SK-N-SH (cell line): ENCODE measurements around the gene CYP4B1. TPM values are rescaled to one million over a fixed set of nuclear protein-coding genes. Genes with fewer than 3 reads are reported as not detected.

Source experiments
- CTCF ChIA-PET: fragments of 300-600, 350-600 bp; formaldehyde crosslinking; extraction: SDS; loops from one replicate; lab custom pipeline; 2021; lab: Yijun Ruan, JAX
- POLR2A ChIA-PET: fragments of 350-600 bp; sonication (Branson Sonifier 250); formaldehyde crosslinking; extraction: SDS; loops from one replicate; lab custom pipeline; 2020; ENCODE audit warnings: antibody characterized with exemption, inconsistent platforms; lab: Yijun Ruan, JAX
- DNase-seq: peaks from one replicate; pipeline ENCODE4 v3.0.0; 2012
- H2AFZ ChIP-seq: fragments of 200-600 bp; sonication (generic); 2 replicates; pipeline ENCODE4 v1.8.1; 2016; ENCODE audit warnings: antibody characterized with exemption, mild to moderate bottlenecking, low read depth
- H3F3A ChIP-seq: fragments of 200-600 bp; sonication (generic); replicated peaks from 2 replicates; pipeline ENCODE3; 2016; ENCODE audit warnings: antibody characterized with exemption, mild to moderate bottlenecking; ENCODE audit not compliant: insufficient read depth
- H3K27ac ChIP-seq, 2 experiments: fragments of 200-500 bp in 1 of 2; fragments of 200-600 bp in 1 of 2; sonication (Bioruptor generic) in 1 of 2; sonication (generic), shearing (Covaris generic) in 1 of 2; 2 replicates each; pipeline versions ENCODE4 v1.5.1 to v1.6.1; 2014 to 2016; ENCODE audit warnings: low read depth in 2 of 2, inconsistent platforms in 1 of 2, low read length in 1 of 2, mild to moderate bottlenecking in 1 of 2, mixed read lengths in 1 of 2
- H3K27me3 ChIP-seq: fragments of 200-600 bp; sonication (generic), shearing (Covaris generic); 2 replicates; pipeline ENCODE4 v1.6.1; 2016; ENCODE audit warnings: mixed run types; ENCODE audit not compliant: insufficient read depth
- H3K36me3 ChIP-seq, 2 experiments: fragments of 200-500 bp in 1 of 2; fragments of 200-600 bp in 1 of 2; sonication (Bioruptor generic) in 1 of 2; sonication (generic) in 1 of 2; replicated peaks in 1 of 2; 2 replicates each; pipeline versions ENCODE3 to v1.5.1; 2014 to 2016; ENCODE audit warnings: low read length in 1 of 2, mild to moderate bottlenecking in 1 of 2; ENCODE audit not compliant: insufficient read depth in 2 of 2, control insufficient read depth in 1 of 2
- H3K4me1 ChIP-seq, 2 experiments: fragments of 200-500 bp in 1 of 2; fragments of 200-600 bp in 1 of 2; sonication (Bioruptor generic) in 1 of 2; sonication (generic), shearing (Covaris generic) in 1 of 2; 2 replicates each; pipeline versions ENCODE4 v1.5.1 to v1.6.1; 2014 to 2016; ENCODE audit warnings: low read depth in 1 of 2, low read length in 1 of 2, mixed run types in 1 of 2; ENCODE audit not compliant: insufficient read depth in 2 of 2, control insufficient read depth in 1 of 2
- H3K4me2 ChIP-seq: fragments of 200-600 bp; sonication (generic), shearing (Covaris generic); 2 replicates; pipeline ENCODE4 v1.6.1; 2017; ENCODE audit warnings: mixed run types
- H3K4me3 ChIP-seq, 2 experiments: fragments of 200-500 bp in 1 of 2; fragments of 200-600 bp in 1 of 2; sonication (Bioruptor generic) in 1 of 2; sonication (generic), shearing (Covaris generic) in 1 of 2; 2 replicates each; pipeline versions ENCODE4 v1.5.1 to v1.8.1; 2014 to 2016; ENCODE audit warnings: low read depth in 2 of 2, inconsistent platforms in 1 of 2, low read length in 1 of 2, mild to moderate bottlenecking in 1 of 2, mixed read lengths in 1 of 2, moderate library complexity in 1 of 2
- H3K79me2 ChIP-seq: fragments of 200-600 bp; sonication (generic); 2 replicates; pipeline ENCODE4 v1.8.1; 2017; ENCODE audit warnings: mild to moderate bottlenecking; ENCODE audit not compliant: insufficient read depth
- H3K9ac ChIP-seq: fragments of 200-600 bp; sonication (generic); 2 replicates; pipeline ENCODE4 v1.6.1; 2017; ENCODE audit warnings: mixed run types
- H3K9me2 ChIP-seq: fragments of 200-600 bp; sonication (generic); 2 replicates; pipeline ENCODE4 v1.6.1; 2017; ENCODE audit warnings: mixed run types
- H3K9me3 ChIP-seq: fragments of 200-600 bp; sonication (generic); 2 replicates; pipeline ENCODE4 v1.6.1; 2017; ENCODE audit warnings: mixed run types, mild to moderate bottlenecking, moderate library complexity
- H4K20me1 ChIP-seq: fragments of 200-600 bp; sonication (generic); 2 replicates; pipeline ENCODE4 v1.6.1; 2017; ENCODE audit warnings: mild to moderate bottlenecking, mixed run types; ENCODE audit not compliant: insufficient read depth
- CHD2 ChIP-seq: fragments of 150-350 bp; IDR thresholded peaks from 2 replicates; pipeline ENCODE4 v1.6.1; 2018; ENCODE audit warnings: low read length; ENCODE audit not compliant: partially characterized antibody
- ELF1 ChIP-seq: IDR thresholded peaks from 2 replicates; pipeline ENCODE4 v1.4.0; 2012
- FOSL2 ChIP-seq: IDR thresholded peaks from 2 replicates; pipeline ENCODE4 v1.4.0; 2012; ENCODE audit warnings: low read depth, mild to moderate bottlenecking, moderate library complexity, borderline replicate concordance
- GABPA ChIP-seq: IDR thresholded peaks from 2 replicates; pipeline ENCODE4 v1.4.0; 2012; ENCODE audit warnings: low read depth, mild to moderate bottlenecking
- GATA2 ChIP-seq: sonication (generic); formaldehyde crosslinking; IDR thresholded peaks from 2 replicates; pipeline ENCODE4 v1.5.0; 2020; ENCODE audit warnings: mild to moderate bottlenecking, missing genetic modification reagents
- MEF2A ChIP-seq: IDR thresholded peaks from 2 replicates; pipeline ENCODE4 v1.4.0; 2012; ENCODE audit warnings: low read depth, borderline replicate concordance
- NRF1 ChIP-seq: IDR thresholded peaks from 2 replicates; pipeline ENCODE4 v1.6.1; 2012; ENCODE audit warnings: low read depth, mild to moderate bottlenecking, low read length
- POLR2AphosphoS5 ChIP-seq: IDR thresholded peaks from 2 replicates; pipeline ENCODE4 v1.6.1; 2012; ENCODE audit warnings: low read depth, low read length
- RAD21 ChIP-seq: IDR thresholded peaks from 2 replicates; pipeline ENCODE4 v1.6.1; 2012; ENCODE audit warnings: mild to moderate bottlenecking, low read length
- RCOR1 ChIP-seq: fragments of 150-350 bp; IDR thresholded peaks from 2 replicates; pipeline ENCODE4 v1.6.1; 2017; ENCODE audit warnings: antibody characterized with exemption, low read length
- RFX5 ChIP-seq: IDR thresholded peaks from 2 replicates; pipeline ENCODE4 v1.6.1; 2012; ENCODE audit warnings: mild to moderate bottlenecking, improper control_type of control experiment, low read length
- TAF1 ChIP-seq: IDR thresholded peaks from 2 replicates; pipeline ENCODE4 v1.6.1; 2012; ENCODE audit warnings: low read depth, mild to moderate bottlenecking, low read length, moderate library complexity, borderline replicate concordance
- TCF12 ChIP-seq: IDR thresholded peaks from 2 replicates; pipeline ENCODE4 v1.4.0; 2012
- WGBS: methylation state at CpG from one replicate; pipeline ENCODE4 v1.1.6; 2017; ENCODE audit warnings: low lambda C conversion rate; 5-methylcytosine and 5-hydroxymethylcytosine counted together
- polyA plus RNA-seq, 3 experiments: library from polyadenylated mRNA; depleted of rRNA; stranded (reverse); fragments of >200 nt; gene quantifications; 2 replicates each; pipeline ENCODE4 v1.2.3, GENCODE V29; 2012
- TF ChIP-seq, protein P1 (sequence below): IDR thresholded peaks from 2 replicates; pipeline ENCODE4 v1.4.0; 2012; ENCODE audit warnings: low read depth
- TF ChIP-seq, protein P2 (sequence below): IDR thresholded peaks from 2 replicates; pipeline ENCODE4 v1.6.1; 2012; ENCODE audit warnings: mild to moderate bottlenecking, low read depth, low read length, moderate library complexity
- TF ChIP-seq, protein P3 (sequence below): fragments of 200-600 bp; sonication (generic); IDR thresholded peaks from 2 replicates; pipeline ENCODE4 v1.6.1; 2017; ENCODE audit warnings: antibody characterized with exemption, mild to moderate bottlenecking, moderate library complexity
- TF ChIP-seq, protein P4 (sequence below): IDR thresholded peaks from 2 replicates; pipeline ENCODE4; 2012
- TF ChIP-seq, protein P5 (sequence below): IDR thresholded peaks from 2 replicates; pipeline ENCODE4 v1.4.0; 2012; ENCODE audit warnings: low read depth, borderline replicate concordance

The CYP4B1 gene
- polyA plus RNA-seq, 1 of the 3 experiments (the other 2 are of a cell fraction), result not detected

DNA sequence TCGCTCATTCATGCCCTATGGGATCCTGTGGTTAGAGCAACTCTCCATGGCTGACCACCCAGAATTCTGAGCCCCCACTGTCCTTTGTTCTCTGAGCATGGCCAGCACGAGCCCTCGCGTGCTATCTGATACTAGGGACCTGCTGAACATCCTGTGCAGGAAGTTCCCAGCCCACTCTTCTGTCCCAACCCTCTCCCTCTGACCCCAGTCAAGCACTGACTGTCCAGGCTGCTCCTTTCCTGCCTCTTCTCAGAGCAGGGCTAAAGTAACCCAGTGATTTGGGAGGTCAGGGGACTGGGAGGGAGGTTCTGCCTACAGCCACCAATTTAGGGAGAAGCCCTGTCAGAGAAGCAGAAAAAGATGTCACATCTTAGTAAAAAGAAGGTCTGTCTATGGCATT lies 21.2 kb downstream of the CYP4B1 start (continued):
- TF ChIP-seq NRF1 (no peak), ELF1 (no peak), MEF2A (no peak), GATA2 (CRISPR knock-in tag) (no peak)
- TF ChIP-seq, all 33 proteins: peak for 0

DNA sequence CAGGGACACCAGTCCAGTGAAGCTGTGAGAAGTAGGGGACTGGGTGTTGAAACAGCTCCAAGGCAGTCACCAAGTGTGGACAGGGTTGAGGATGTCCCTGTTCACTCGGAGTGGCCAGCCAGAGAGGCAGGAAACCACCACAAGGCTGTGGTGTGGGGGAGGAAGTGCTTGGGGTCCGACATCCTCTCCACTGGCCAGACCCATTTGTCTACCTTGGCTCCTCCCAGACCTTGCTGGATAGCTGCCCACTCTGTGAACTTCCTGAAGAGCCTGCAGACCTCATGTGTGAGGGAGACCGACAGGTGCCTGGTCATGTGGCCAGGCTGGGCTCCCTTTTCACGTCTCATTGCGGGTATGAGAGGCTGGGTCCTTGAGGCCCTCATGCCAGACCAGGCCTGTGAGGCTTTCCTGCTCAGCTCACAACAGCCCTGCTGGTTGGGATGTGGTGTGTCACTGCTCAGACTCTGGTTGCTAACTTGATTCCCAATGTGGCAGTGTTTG lies 21.8 kb downstream of the CYP4B1 start:
- no peaks in the 10 kb centered on the region for H3K27me3 ChIP-seq
- no peak overlapping the region for H3K4me2 ChIP-seq
- 0% methylated on average over 2 of the region's 5 CpGs for WGBS
- no peaks in the 10 kb centered on the region for H3K36me3 ChIP-seq
- no peak overlapping the region for H3K4me3 ChIP-seq
- DNase-seq, result no peak
- H3K27ac ChIP-seq, result no peak overlapping the region
- H3K9ac ChIP-seq, result no peak overlapping the region
- POLR2A ChIA-PET, result no interaction called here
- H3F3A ChIP-seq, result no peaks in the 10 kb centered on the region
- no peaks in the 10 kb centered on the region for H3K9me2 ChIP-seq
- no peak for TF ChIP-seq POLR2AphosphoS5
- TF ChIP-seq RCOR1, result no peak
- no peak for TF ChIP-seq TAF1
- no peaks in the 10 kb centered on the region for H3K4me1 ChIP-seq
- CTCF ChIA-PET, result no interaction called here
- no peak overlapping the region for H2AFZ ChIP-seq
- no peaks in the 10 kb centered on the region for H3K9me3 ChIP-seq
- no peaks in the 10 kb centered on the region for H4K20me1 ChIP-seq
- H3K79me2 ChIP-seq, result no peaks in the 10 kb centered on the region

DNA sequence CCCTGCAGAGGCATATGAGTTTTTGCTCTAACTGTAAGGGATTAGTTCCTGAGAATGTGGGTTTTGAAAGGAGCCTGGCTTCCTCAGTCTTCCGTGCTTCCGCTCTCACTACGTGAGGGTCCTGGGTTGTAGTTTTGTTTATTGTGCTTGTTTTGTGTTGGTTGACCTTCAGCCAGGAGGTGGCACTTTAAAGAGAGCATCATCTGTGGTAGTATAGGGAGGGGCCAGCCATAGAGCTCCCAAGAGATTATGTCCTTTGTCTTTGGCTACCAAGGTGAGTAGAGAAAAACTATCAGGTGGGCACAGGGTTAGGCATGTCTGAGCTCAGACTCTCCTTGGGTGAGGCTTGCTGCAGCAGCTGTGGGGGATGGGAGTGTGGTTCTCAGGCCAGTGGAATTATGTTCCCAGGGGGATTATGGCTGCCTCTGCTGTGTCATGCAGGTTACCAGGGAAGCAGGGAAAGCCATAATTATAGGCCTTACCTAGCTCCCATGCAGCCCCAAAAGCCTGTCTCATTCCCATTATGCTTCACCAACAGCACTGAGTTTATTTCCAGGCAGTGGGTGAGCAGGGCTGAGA lies 23.5 kb downstream of the CYP4B1 start:
- no peak overlapping the region for H3K27ac ChIP-seq
- no peaks in the 10 kb centered on the region for H3K4me1 ChIP-seq
- no peak overlapping the region; the same call in 1 of the 2 replicates for H3K4me2 ChIP-seq
- no peak overlapping the region for H3K4me3 ChIP-seq
- no peaks in the 10 kb centered on the region for H3K9me3 ChIP-seq
- no peak for DNase-seq
- H3K36me3 ChIP-seq, result no peaks in the 10 kb centered on the region
- ChIA-PET POLR2A (no interaction called here), CTCF (no interaction called here)
- no peaks in the 10 kb centered on the region for H3K9me2 ChIP-seq
- H3F3A ChIP-seq, result no peaks in the 10 kb centered on the region
- no peaks in the 10 kb centered on the region for H3K79me2 ChIP-seq
- 23% methylated on average over 3 of the region's 3 CpGs for WGBS
- no peaks in the 10 kb centered on the region for H3K27me3 ChIP-seq
- no peak overlapping the region for H3K9ac ChIP-seq
- no peaks in the 10 kb centered on the region for H4K20me1 ChIP-seq
- H2AFZ ChIP-seq, result no peak overlapping the region
- TF ChIP-seq, protein P1, sequence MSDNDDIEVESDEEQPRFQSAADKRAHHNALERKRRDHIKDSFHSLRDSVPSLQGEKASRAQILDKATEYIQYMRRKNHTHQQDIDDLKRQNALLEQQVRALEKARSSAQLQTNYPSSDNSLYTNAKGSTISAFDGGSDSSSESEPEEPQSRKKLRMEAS, result no peak
- TF ChIP-seq GABPA (no peak), TAF1 (no peak), RFX5 (no peak), RAD21 (no peak), TCF12 (no peak), ELF1 (no peak), FOSL2 (no peak), POLR2AphosphoS5 (no peak), CHD2 (no peak)
- TF ChIP-seq, protein P2, sequence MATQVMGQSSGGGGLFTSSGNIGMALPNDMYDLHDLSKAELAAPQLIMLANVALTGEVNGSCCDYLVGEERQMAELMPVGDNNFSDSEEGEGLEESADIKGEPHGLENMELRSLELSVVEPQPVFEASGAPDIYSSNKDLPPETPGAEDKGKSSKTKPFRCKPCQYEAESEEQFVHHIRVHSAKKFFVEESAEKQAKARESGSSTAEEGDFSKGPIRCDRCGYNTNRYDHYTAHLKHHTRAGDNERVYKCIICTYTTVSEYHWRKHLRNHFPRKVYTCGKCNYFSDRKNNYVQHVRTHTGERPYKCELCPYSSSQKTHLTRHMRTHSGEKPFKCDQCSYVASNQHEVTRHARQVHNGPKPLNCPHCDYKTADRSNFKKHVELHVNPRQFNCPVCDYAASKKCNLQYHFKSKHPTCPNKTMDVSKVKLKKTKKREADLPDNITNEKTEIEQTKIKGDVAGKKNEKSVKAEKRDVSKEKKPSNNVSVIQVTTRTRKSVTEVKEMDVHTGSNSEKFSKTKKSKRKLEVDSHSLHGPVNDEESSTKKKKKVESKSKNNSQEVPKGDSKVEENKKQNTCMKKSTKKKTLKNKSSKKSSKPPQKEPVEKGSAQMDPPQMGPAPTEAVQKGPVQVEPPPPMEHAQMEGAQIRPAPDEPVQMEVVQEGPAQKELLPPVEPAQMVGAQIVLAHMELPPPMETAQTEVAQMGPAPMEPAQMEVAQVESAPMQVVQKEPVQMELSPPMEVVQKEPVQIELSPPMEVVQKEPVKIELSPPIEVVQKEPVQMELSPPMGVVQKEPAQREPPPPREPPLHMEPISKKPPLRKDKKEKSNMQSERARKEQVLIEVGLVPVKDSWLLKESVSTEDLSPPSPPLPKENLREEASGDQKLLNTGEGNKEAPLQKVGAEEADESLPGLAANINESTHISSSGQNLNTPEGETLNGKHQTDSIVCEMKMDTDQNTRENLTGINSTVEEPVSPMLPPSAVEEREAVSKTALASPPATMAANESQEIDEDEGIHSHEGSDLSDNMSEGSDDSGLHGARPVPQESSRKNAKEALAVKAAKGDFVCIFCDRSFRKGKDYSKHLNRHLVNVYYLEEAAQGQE, result no peak
- TF ChIP-seq, protein P3, sequence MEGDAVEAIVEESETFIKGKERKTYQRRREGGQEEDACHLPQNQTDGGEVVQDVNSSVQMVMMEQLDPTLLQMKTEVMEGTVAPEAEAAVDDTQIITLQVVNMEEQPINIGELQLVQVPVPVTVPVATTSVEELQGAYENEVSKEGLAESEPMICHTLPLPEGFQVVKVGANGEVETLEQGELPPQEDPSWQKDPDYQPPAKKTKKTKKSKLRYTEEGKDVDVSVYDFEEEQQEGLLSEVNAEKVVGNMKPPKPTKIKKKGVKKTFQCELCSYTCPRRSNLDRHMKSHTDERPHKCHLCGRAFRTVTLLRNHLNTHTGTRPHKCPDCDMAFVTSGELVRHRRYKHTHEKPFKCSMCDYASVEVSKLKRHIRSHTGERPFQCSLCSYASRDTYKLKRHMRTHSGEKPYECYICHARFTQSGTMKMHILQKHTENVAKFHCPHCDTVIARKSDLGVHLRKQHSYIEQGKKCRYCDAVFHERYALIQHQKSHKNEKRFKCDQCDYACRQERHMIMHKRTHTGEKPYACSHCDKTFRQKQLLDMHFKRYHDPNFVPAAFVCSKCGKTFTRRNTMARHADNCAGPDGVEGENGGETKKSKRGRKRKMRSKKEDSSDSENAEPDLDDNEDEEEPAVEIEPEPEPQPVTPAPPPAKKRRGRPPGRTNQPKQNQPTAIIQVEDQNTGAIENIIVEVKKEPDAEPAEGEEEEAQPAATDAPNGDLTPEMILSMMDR, result no peak
- TF ChIP-seq, protein P4, sequence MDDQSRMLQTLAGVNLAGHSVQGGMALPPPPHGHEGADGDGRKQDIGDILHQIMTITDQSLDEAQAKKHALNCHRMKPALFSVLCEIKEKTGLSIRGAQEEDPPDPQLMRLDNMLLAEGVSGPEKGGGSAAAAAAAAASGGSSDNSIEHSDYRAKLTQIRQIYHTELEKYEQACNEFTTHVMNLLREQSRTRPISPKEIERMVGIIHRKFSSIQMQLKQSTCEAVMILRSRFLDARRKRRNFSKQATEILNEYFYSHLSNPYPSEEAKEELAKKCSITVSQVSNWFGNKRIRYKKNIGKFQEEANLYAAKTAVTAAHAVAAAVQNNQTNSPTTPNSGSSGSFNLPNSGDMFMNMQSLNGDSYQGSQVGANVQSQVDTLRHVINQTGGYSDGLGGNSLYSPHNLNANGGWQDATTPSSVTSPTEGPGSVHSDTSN, result no peak
- TF ChIP-seq, protein P5, sequence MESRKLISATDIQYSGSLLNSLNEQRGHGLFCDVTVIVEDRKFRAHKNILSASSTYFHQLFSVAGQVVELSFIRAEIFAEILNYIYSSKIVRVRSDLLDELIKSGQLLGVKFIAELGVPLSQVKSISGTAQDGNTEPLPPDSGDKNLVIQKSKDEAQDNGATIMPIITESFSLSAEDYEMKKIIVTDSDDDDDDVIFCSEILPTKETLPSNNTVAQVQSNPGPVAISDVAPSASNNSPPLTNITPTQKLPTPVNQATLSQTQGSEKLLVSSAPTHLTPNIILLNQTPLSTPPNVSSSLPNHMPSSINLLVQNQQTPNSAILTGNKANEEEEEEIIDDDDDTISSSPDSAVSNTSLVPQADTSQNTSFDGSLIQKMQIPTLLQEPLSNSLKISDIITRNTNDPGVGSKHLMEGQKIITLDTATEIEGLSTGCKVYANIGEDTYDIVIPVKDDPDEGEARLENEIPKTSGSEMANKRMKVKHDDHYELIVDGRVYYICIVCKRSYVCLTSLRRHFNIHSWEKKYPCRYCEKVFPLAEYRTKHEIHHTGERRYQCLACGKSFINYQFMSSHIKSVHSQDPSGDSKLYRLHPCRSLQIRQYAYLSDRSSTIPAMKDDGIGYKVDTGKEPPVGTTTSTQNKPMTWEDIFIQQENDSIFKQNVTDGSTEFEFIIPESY, result no peak
